SK-MEL-5 (cell line): ENCODE measurements around the gene LRRC7. TPM values are rescaled to one million over a fixed set of nuclear protein-coding genes. Genes with fewer than 3 reads are reported as not detected.

Source experiments
- DNase-seq: peaks from one replicate; pipeline ENCODE4 v3.0.0-alpha.2; 2016; ENCODE audit warnings: low read depth, low spot score
- in situ Hi-C: cut with HindIII; loops from 2 replicates; pipeline ENCODE4 v1.10.0; 2016; ENCODE audit warnings: low sequenced_read_pairs, high pct_unique_total_duplicates, low pct_unique_long_range_greater_than_20kb
- total RNA-seq: library from RNA; depleted of rRNA; stranded (reverse); fragments of >200 nt; shearing (Covaris generic); gene quantifications from 2 replicates; pipeline ENCODE4 v1.2.3, GENCODE V29; 2014

The LRRC7 gene
- total RNA-seq, 1 experiment from 2014 or later = not detected

GRCh38 chr1:69737527-69738185, 169.9 kb downstream of the LRRC7 start:
- peak; percentile 79 for DNase-seq
- in situ Hi-C loops = no loop called here

GRCh38 chr1:69738458-69739250, 170.9 kb downstream of the LRRC7 start:
- DNase-seq = no peak
- in situ Hi-C loops = no loop called here

GRCh38 chr1:69739251-69739605, 171.5 kb downstream of the LRRC7 start:
- in situ Hi-C loops = no loop called here
- no peak for DNase-seq

GRCh38 chr1:69743146-69743545, 175.4 kb downstream of the LRRC7 start:
- DNase-seq = no peak
- in situ Hi-C loops = no loop called here

GRCh38 chr1:69744381-69744780, 176.7 kb downstream of the LRRC7 start:
- no peak for DNase-seq
- in situ Hi-C loops = no loop called here

- in situ Hi-C loops = no loop called here
These were observed 179.5 kb downstream of the LRRC7 start for GRCh38 chr1:69747207-69747606.

GRCh38 chr1:69750638-69751037, 182.9 kb downstream of the LRRC7 start:
- in situ Hi-C loops = no loop called here
- DNase-seq = no peak

More at GRCh38 chr1:69747207-69747606, 179.5 kb downstream of the LRRC7 start:
- DNase-seq = no peak

- DNase-seq = no peak
- in situ Hi-C loops = no loop called here
These were observed 185.1 kb downstream of the LRRC7 start for GRCh38 chr1:69752831-69753230.

- DNase-seq = no peak
- in situ Hi-C loops = no loop called here
These were observed 186.8 kb downstream of the LRRC7 start for GRCh38 chr1:69754521-69754920.

GRCh38 chr1:69755647-69756046, 187.9 kb downstream of the LRRC7 start:
- in situ Hi-C loops = no loop called here
- DNase-seq = no peak

GRCh38 chr1:69765951-69766350, 198.2 kb downstream of the LRRC7 start:
- no peak for DNase-seq
- in situ Hi-C loops = no loop called here

GRCh38 chr1:69766431-69767180, 198.9 kb downstream of the LRRC7 start:
- no peak for DNase-seq
- in situ Hi-C loops = no loop called here

GRCh38 chr1:69776555-69776954, 208.8 kb downstream of the LRRC7 start:
- in situ Hi-C loops = no loop called here
- DNase-seq = no peak

GRCh38 chr1:69777423-69777822, 209.7 kb downstream of the LRRC7 start:
- in situ Hi-C loops = no loop called here
- DNase-seq = no peak

- in situ Hi-C loops = no loop called here
- no peak for DNase-seq
These were observed 210.2 kb downstream of the LRRC7 start for GRCh38 chr1:69777971-69778370.

GRCh38 chr1:69787151-69787550, 219.4 kb downstream of the LRRC7 start:
- no peak for DNase-seq
- in situ Hi-C loops = no loop called here

GRCh38 chr1:69791311-69791710, 223.6 kb downstream of the LRRC7 start:
- DNase-seq = no peak
- in situ Hi-C loops = no loop called here

- in situ Hi-C loops = no loop called here
- DNase-seq = no peak
These were observed 227.1 kb downstream of the LRRC7 start for GRCh38 chr1:69794831-69795230.
